HepG2 (cell line): ENCODE results near the gene CACNA1F. TPM values are rescaled to one million over a fixed set of nuclear protein-coding genes. Genes with fewer than 3 reads are reported as not detected.

Experiments
- ADNP ChIP-seq: sonication (generic); formaldehyde crosslinking; IDR thresholded peaks from 2 replicates; pipeline ENCODE4 v1.4.0; 2020; ENCODE audit warnings: missing genetic modification reagents
- GPBP1L1 ChIP-seq: sonication (generic); formaldehyde crosslinking; IDR thresholded peaks from 2 replicates; pipeline ENCODE4 v1.5.0; 2020; ENCODE audit warnings: mild to moderate bottlenecking, missing genetic modification reagents
- HHEX ChIP-seq: IDR thresholded peaks from 2 replicates; pipeline ENCODE4 v1.6.1; 2016; ENCODE audit warnings: control low read depth
- NONO ChIP-seq, 2 experiments: fragments of 450-650 bp in 1 of 2; sonication (generic) in 1 of 2; formaldehyde crosslinking in 1 of 2; IDR thresholded peaks in 1 of 2; conservative IDR thresholded peaks in 1 of 2; 2 replicates each; pipeline versions ENCODE4 v1.6.1 to v1.8.0; 2017 to 2022; ENCODE audit warnings: mild to moderate bottlenecking in 1 of 2, missing genetic modification reagents in 1 of 2, moderate library complexity in 1 of 2
- NR2F1 ChIP-seq, 2 experiments: fragments of 450-650 bp in 1 of 2; formaldehyde crosslinking in 1 of 2; IDR thresholded peaks; 2 replicates each; pipeline versions ENCODE4 v1.5.0 to v1.6.1; 2016 to 2020; ENCODE audit warnings: mild to moderate bottlenecking in 1 of 2, missing compliant biosample characterization in 1 of 2, missing genetic modification reagents in 1 of 2, moderate library complexity in 1 of 2
- NR2F6 ChIP-seq, 2 experiments: IDR thresholded peaks; 2 replicates each; pipeline ENCODE4 v1.6.1; 2016; ENCODE audit warnings: antibody characterized with exemption in 1 of 2, mild to moderate bottlenecking in 1 of 2
- SP4 ChIP-seq: sonication (generic); formaldehyde crosslinking; IDR thresholded peaks from 2 replicates; pipeline ENCODE4 v1.8.1; 2023; ENCODE audit warnings: mild to moderate bottlenecking, missing genetic modification reagents
- TOE1 ChIP-seq: sonication (generic); formaldehyde crosslinking; IDR thresholded peaks from 2 replicates; pipeline ENCODE4 v1.4.0; 2020; ENCODE audit warnings: mild to moderate bottlenecking, missing genetic modification reagents
- ZNF335 ChIP-seq: sonication (generic); formaldehyde crosslinking; IDR thresholded peaks from 2 replicates; pipeline ENCODE4 v1.4.0; 2020; ENCODE audit warnings: missing genetic modification reagents
- ZNF484 ChIP-seq: sonication (generic); formaldehyde crosslinking; IDR thresholded peaks from 2 replicates; pipeline ENCODE4 v1.5.1; 2020; ENCODE audit warnings: mild to moderate bottlenecking, low read depth, missing genetic modification reagents, borderline replicate concordance
- ZNF720 ChIP-seq: sonication (generic); formaldehyde crosslinking; IDR thresholded peaks from 2 replicates; pipeline ENCODE4 v1.4.0; 2020; ENCODE audit warnings: missing genetic modification reagents
- ZNF816 ChIP-seq: sonication (generic); formaldehyde crosslinking; IDR thresholded peaks from 2 replicates; pipeline ENCODE4 v1.8.0; 2022; ENCODE audit warnings: missing genetic modification reagents, mild to moderate bottlenecking, borderline replicate concordance
- polyA plus RNA-seq, 8 experiments: library from polyadenylated mRNA; depleted of rRNA in 3 of 8; stranded (reverse) in 7 of 8; unstranded in 1 of 8; fragments of >200 nt; fragmentation: Illumina TruSeq in 4 of 8; extraction: Trizol in 4 of 8; gene quantifications; 2 replicates each; pipeline versions ENCODE4 v1.2.1 to v1.2.3, GENCODE V29; 2011 to 2016; ENCODE audit warnings: low read depth in 4 of 8, missing spikeins in 1 of 8, mixed read lengths in 1 of 8; ENCODE audit not compliant: insufficient read depth in 1 of 8
- total RNA-seq, 5 experiments: library from RNA; depleted of rRNA; stranded (reverse); fragments of >200 nt; fragmentation: Illumina TruSeq; extraction: Trizol; gene quantifications; 2 replicates each; pipeline ENCODE4 v1.2.3, GENCODE V29; 2016; ENCODE audit warnings: low read depth in 1 of 5
- TF ChIP-seq, protein P1 (sequence below): sonication (generic); formaldehyde crosslinking; IDR thresholded peaks from 2 replicates; pipeline ENCODE4 v1.5.1; 2020; ENCODE audit warnings: mild to moderate bottlenecking, missing genetic modification reagents, borderline replicate concordance
- TF ChIP-seq, protein P2 (sequence below): sonication (generic); formaldehyde crosslinking; IDR thresholded peaks from 2 replicates; pipeline ENCODE4 v1.4.0; 2020; ENCODE audit warnings: missing genetic modification reagents
- TF ChIP-seq, protein P3 (sequence below): sonication (generic); formaldehyde crosslinking; IDR thresholded peaks from 2 replicates; pipeline ENCODE4 v1.4.0; 2020; ENCODE audit warnings: missing genetic modification reagents

The CACNA1F gene
- total and polyA plus RNA-seq, 2 of the 13 experiments (the other 11 are each of a cell fraction or from before 2014, with no cell fraction given) = 0.03 TPM; not detected in 1

DNA sequence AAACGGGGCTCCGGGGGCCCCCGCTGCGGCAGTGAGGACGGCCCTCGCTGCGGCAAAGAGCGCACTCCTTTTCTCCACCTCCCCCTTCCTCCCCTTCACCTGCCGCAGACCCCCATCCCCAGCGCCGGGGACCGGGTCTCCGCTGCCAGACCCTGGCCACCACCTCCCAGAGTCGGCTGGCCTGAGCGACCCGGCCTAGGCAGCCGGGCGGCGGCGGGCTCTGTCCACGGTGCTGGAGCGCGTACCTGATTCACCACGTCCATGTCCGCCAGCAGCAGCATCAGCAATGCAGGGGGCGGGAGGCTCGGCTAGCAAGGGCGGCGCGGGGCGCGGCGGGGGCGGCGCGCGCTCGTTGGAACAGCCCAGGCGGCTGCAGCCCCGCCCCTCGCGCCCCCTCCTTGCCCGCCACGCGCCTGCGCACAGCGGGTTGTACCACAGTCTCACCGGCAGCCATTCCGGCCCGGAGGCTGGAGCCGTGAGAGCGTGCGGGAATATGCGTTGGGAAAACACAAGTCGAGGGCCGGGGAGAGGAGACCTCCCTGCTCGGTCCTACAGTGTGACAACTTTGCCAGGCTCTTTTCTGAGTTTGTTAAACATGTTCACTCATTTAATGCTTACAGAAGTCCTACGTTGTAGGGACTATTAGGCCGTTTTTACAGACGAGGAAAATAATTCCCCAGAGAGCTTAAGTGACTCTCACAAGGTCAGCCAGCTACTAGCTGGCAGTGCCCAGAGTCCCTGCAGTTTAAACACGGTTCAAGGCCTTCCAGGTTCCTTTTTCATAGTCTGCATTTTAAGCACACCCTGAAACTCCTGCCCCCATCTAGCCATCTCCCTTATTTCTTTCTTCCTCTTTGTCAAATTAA lies 33.0 kb downstream of the CACNA1F start, which contains the start of gene SYP (continued):
- TF ChIP-seq ZNF720 (CRISPR knock-in tag) (no peak), ZNF816 (CRISPR knock-in tag) (no peak; the same call in 1 of the 2 replicates), GPBP1L1 (CRISPR knock-in tag) (no peak), ADNP (CRISPR knock-in tag) (no peak), SP4 (CRISPR knock-in tag) (peak; percentile 90), NONO (IDR thresholded peaks at IDR 0.05) (no peak), NONO (CRISPR knock-in tag; conservative IDR thresholded peaks at IDR 0.05) (peak; percentile 76), ZNF484 (no peak), NR2F6 (IDR thresholded peaks at IDR 0.05) (no peak), NR2F6 (CRISPR knock-in tag; IDR thresholded peaks at IDR 0.05) (no peak; the same call in 1 of the 2 replicates), HHEX (no peak), ZNF335 (no peak), TOE1 (no peak), NR2F1 (CRISPR knock-in tag; IDR thresholded peaks at IDR 0.05) (no peak)
- TF ChIP-seq, protein P1, sequence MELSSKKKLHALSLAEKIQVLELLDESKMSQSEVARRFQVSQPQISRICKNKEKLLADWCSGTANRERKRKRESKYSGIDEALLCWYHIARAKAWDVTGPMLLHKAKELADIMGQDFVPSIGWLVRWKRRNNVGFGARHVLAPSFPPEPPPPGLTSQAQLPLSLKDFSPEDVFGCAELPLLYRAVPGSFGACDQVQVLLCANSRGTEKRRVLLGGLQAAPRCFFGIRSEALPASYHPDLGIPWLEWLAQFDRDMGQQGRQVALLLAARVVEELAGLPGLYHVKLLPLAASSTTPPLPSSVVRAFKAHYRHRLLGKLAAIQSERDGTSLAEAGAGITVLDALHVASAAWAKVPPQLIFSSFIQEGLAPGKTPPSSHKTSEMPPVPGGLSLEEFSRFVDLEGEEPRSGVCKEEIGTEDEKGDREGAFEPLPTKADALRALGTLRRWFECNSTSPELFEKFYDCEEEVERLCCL (CRISPR knock-in tag) = no peak
- TF ChIP-seq, protein P2, sequence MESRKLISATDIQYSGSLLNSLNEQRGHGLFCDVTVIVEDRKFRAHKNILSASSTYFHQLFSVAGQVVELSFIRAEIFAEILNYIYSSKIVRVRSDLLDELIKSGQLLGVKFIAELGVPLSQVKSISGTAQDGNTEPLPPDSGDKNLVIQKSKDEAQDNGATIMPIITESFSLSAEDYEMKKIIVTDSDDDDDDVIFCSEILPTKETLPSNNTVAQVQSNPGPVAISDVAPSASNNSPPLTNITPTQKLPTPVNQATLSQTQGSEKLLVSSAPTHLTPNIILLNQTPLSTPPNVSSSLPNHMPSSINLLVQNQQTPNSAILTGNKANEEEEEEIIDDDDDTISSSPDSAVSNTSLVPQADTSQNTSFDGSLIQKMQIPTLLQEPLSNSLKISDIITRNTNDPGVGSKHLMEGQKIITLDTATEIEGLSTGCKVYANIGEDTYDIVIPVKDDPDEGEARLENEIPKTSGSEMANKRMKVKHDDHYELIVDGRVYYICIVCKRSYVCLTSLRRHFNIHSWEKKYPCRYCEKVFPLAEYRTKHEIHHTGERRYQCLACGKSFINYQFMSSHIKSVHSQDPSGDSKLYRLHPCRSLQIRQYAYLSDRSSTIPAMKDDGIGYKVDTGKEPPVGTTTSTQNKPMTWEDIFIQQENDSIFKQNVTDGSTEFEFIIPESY (CRISPR knock-in tag) = no peak
- TF ChIP-seq, protein P3, sequence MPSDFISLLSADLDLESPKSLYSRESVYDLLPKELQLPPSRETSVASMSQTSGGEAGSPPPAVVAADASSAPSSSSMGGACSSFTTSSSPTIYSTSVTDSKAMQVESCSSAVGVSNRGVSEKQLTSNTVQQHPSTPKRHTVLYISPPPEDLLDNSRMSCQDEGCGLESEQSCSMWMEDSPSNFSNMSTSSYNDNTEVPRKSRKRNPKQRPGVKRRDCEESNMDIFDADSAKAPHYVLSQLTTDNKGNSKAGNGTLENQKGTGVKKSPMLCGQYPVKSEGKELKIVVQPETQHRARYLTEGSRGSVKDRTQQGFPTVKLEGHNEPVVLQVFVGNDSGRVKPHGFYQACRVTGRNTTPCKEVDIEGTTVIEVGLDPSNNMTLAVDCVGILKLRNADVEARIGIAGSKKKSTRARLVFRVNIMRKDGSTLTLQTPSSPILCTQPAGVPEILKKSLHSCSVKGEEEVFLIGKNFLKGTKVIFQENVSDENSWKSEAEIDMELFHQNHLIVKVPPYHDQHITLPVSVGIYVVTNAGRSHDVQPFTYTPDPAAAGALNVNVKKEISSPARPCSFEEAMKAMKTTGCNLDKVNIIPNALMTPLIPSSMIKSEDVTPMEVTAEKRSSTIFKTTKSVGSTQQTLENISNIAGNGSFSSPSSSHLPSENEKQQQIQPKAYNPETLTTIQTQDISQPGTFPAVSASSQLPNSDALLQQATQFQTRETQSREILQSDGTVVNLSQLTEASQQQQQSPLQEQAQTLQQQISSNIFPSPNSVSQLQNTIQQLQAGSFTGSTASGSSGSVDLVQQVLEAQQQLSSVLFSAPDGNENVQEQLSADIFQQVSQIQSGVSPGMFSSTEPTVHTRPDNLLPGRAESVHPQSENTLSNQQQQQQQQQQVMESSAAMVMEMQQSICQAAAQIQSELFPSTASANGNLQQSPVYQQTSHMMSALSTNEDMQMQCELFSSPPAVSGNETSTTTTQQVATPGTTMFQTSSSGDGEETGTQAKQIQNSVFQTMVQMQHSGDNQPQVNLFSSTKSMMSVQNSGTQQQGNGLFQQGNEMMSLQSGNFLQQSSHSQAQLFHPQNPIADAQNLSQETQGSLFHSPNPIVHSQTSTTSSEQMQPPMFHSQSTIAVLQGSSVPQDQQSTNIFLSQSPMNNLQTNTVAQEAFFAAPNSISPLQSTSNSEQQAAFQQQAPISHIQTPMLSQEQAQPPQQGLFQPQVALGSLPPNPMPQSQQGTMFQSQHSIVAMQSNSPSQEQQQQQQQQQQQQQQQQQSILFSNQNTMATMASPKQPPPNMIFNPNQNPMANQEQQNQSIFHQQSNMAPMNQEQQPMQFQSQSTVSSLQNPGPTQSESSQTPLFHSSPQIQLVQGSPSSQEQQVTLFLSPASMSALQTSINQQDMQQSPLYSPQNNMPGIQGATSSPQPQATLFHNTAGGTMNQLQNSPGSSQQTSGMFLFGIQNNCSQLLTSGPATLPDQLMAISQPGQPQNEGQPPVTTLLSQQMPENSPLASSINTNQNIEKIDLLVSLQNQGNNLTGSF = no peak; the same call in 1 of the 2 replicates
